ENCODE data around the gene ASB8. TPM values are rescaled to one million over a fixed set of nuclear protein-coding genes. Genes with fewer than 3 reads are reported as not detected.

The ASB8 gene
- total RNA-seq, 2 experiments from 2014 or later, result 28.8 to 33.0 TPM

DNA sequence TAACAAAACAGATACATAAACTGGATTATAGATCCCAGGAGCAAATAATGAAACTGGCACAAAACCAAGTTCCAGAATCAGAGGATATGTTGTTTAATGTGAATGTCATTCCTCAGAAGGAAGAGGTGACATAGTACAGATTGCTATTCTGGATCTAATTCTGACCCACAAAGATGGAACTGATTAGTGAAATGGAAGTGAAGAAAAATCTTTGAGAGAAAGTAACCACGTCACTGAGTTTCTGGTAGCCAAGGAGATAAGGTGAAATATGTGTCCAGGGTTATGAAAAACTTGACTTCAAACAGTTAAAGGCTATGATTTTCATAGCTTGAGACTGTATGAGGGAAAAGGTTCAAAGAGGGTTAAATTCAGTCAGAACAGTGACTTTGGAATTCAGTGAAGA is 37.5 kb upstream of the ASB8 start:
- H3K27ac Mint-ChIP-seq, result no peak overlapping the region
- intact Hi-C loops (cut with DNase I, micrococcal nuclease), result loop anchor here (5.0 kb wide), 6 partner anchors 37 to 938 kb away; partner anchors contain the start of genes ASB8 (in 1 of the 2), TUBA1B (in 1 of the 2) and ZNF641 (in 1 of the 2)
- ChIA-PET POLR2A (no interaction called here), CTCF (interaction anchor here (0.9 to 1.0 kb wide), 2 partner anchors 11 to 29 kb away, joined by 3 read pairs; partner anchors contain the start of gene CCDC184)
- no peaks in the 10 kb centered on the region for H3K9me3 Mint-ChIP-seq (ENCODE audit: low read depth)
- H3K4me3 Mint-ChIP-seq, result no peak overlapping the region
- peaks cover 9% of the 10 kb centered on the region for H3K27me3 Mint-ChIP-seq
- peaks cover 3% of the 10 kb centered on the region for H3K36me3 Mint-ChIP-seq (ENCODE audit: low read depth)
- DNase-seq, result no peak
- ATAC-seq, result no peak
- peaks cover 13% of the 10 kb centered on the region for H3K4me1 Mint-ChIP-seq

DNA sequence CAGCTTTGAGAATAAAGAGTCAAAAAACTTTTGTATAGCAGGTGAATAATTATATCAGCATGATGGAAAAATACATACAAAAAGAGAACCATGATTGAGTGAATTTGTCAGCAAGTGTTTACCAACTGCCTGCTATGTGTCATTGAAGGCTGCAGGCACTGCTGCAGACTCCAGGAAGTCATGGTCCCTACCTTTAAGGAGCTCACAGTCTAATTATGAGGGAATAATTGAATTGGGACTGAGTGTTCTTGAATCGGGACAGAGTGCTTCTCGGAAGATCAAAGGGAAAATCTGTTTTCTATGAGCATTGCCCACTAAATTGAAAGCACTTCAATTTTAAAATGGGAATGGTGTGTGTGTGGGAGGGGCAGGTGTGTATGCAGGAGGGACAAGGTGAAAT is 36.3 kb upstream of the ASB8 start:
- intact Hi-C loops (cut with DNase I, micrococcal nuclease), result no loop called here
- no peak for ATAC-seq
- POLR2A ChIA-PET, result no interaction called here

DNA sequence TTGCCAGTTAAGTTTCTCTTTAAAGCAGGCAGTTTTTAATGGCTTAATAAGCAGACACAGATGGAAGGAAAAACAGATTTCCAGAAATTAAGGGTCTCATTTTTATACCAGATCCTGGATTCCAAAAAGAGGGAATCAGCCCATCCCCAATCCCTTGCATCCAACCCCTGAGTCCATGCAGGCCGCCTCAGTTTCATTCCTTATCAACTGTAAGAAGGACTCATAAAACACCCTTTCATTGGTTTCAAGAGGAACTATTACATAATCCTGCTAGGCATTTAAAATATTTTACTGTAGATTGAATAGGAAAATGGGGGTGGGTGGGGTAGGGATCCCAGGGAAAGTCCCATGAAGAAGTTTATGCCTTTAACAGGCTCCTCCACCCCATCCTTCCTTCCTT is 35.5 kb upstream of the ASB8 start:
- ATAC-seq (no peak), DNase-seq (no peak)
- Mint-ChIP-seq H3K27me3 (peaks cover 9% of the 10 kb centered on the region), H3K4me3 (no peak overlapping the region), H3K4me1 (peaks cover 8% of the 10 kb centered on the region), H3K9me3 (ENCODE audit: low read depth) (no peaks in the 10 kb centered on the region), H3K36me3 (ENCODE audit: low read depth) (no peaks in the 10 kb centered on the region), H3K27ac (no peak overlapping the region)
- CTCF ChIA-PET, result no interaction called here
- POLR2A ChIA-PET, result no interaction called here
- intact Hi-C loops (cut with DNase I, micrococcal nuclease), result no loop called here

More for the DNA sequence above, 36.3 kb upstream of the ASB8 start:
- Mint-ChIP-seq H3K36me3 (ENCODE audit: low read depth) (peaks cover 2% of the 10 kb centered on the region), H3K27me3 (peaks cover 9% of the 10 kb centered on the region), H3K27ac (no peak overlapping the region), H3K4me1 (peaks cover 8% of the 10 kb centered on the region), H3K4me3 (no peak overlapping the region), H3K9me3 (ENCODE audit: low read depth) (no peaks in the 10 kb centered on the region)
- CTCF ChIA-PET, result interaction anchor here (0.5 kb wide), 1 partner anchor 336 kb away, joined by 3 read pairs; no protein-coding TSS in a partner anchor
- DNase-seq, result no peak

GRCh38 chr12:48191096-48191495 is 33.8 kb upstream of the ASB8 start:
- Mint-ChIP-seq H3K4me3 (no peak overlapping the region), H3K27me3 (peaks cover 13% of the 10 kb centered on the region), H3K9me3 (ENCODE audit: low read depth) (no peaks in the 10 kb centered on the region), H3K4me1 (peaks cover 5% of the 10 kb centered on the region), H3K27ac (no peak overlapping the region), H3K36me3 (ENCODE audit: low read depth) (no peaks in the 10 kb centered on the region)
- DNase-seq (no peak), ATAC-seq (no peak)
- ChIA-PET POLR2A (no interaction called here), CTCF (interaction anchor here (1.3 kb wide), 1 partner anchor 15 kb away, joined by 3 read pairs; no protein-coding TSS in a partner anchor)
- intact Hi-C loops (cut with DNase I, micrococcal nuclease), result no loop called here

- CTCF ChIA-PET, result interaction anchor here (0.6 to 2.2 kb wide), 32 partner anchors 8 to 449 kb away, joined by 3 to 33 read pairs (median 3); partner anchors contain the start of genes ASB8, SENP1 and TMEM106C
Observed at GRCh38 chr12:48189331-48190125, 32.2 kb upstream of the ASB8 start.

DNA sequence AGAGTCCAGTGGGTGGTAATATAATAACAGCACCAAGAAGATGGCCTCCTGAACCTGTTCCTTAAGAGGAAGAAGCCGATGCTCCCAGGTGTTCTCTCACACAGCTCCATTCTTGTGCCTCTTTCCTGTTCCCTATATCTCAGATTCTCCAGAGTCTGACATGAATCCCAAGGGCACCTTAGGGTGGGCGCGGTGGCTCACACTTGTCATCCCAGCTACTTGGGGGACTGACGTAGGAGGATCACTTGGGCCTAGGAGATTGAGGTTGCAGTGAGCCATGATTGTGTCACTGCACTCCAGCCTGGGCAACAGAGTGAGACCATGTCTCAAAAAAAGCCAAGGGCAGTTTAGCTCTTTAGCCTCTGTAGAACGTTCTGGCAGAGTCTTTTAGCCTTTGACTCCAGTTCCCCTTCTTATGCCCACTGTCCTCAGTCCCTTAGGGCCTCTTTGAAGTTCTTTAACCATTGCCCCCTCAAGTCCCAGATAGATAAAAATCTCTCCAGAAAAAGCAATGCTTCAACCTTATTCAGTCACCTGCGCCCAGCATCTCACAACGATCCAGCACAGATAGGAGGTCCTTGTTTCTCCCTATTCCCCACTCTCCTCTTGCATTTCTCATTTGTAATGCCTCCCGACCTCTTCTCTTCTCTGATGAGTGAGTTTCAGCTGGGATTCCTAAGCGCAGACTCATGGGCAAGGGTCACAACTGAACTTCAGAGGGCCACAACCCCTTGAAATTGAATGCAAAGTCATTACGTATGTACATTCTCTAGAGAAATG is 30.8 kb upstream of the ASB8 start:
- Mint-ChIP-seq H3K36me3 (ENCODE audit: low read depth) (no peaks in the 10 kb centered on the region), H3K27me3 (peaks cover 27% of the 10 kb centered on the region), H3K4me1 (peaks cover 8% of the 10 kb centered on the region), H3K9me3 (ENCODE audit: low read depth) (no peaks in the 10 kb centered on the region), H3K4me3 (no peak overlapping the region), H3K27ac (no peak overlapping the region)
- no peak for DNase-seq
- intact Hi-C loops (cut with DNase I, micrococcal nuclease), result loop anchor here (2.0 to 10.0 kb wide), 5 partner anchors 183 to 483 kb away; partner anchors contain the start of genes COL2A1 (in 1 of the 2) and RPAP3 (in 1 of the 2)
- CTCF ChIA-PET, result interaction anchor here (0.6 to 2.4 kb wide), 13 partner anchors 11 to 431 kb away, joined by 3 to 33 read pairs (median 4); no protein-coding TSS in a partner anchor
- POLR2A ChIA-PET, result no interaction called here
- no peak for ATAC-seq

More at GRCh38 chr12:48189331-48190125, 32.2 kb upstream of the ASB8 start:
- intact Hi-C loops (cut with DNase I, micrococcal nuclease), result loop anchor here (2.0 to 10.0 kb wide), 5 partner anchors 185 to 485 kb away; partner anchors contain the start of genes COL2A1 (in 1 of the 2) and RPAP3 (in 1 of the 2)
- DNase-seq (peak; percentile 79), ATAC-seq (peak; percentile 81)
- Mint-ChIP-seq H3K36me3 (ENCODE audit: low read depth) (no peaks in the 10 kb centered on the region), H3K9me3 (ENCODE audit: low read depth) (no peaks in the 10 kb centered on the region), H3K4me1 (peaks cover 6% of the 10 kb centered on the region), H3K4me3 (no peak overlapping the region), H3K27ac (no peak overlapping the region), H3K27me3 (peaks cover 26% of the 10 kb centered on the region)
- POLR2A ChIA-PET, result no interaction called here

- Mint-ChIP-seq H3K4me3 (peak overlapping the region; percentile 9), H3K27ac (no peak overlapping the region), H3K4me1 (peaks cover 20% of the 10 kb centered on the region), H3K36me3 (ENCODE audit: low read depth) (no peaks in the 10 kb centered on the region), H3K27me3 (peaks cover 31% of the 10 kb centered on the region), H3K9me3 (ENCODE audit: low read depth) (no peaks in the 10 kb centered on the region)
- ChIA-PET POLR2A (no interaction called here), CTCF (interaction anchor here (0.6 to 1.4 kb wide), 5 partner anchors 11 to 132 kb away, joined by 3 to 9 read pairs (median 4); no protein-coding TSS in a partner anchor)
- no peak for ATAC-seq
- intact Hi-C loops (cut with DNase I, micrococcal nuclease), result loop anchor here in 1 of 2 experiments (10.0 kb wide), 3 partner anchors 181 to 481 kb away; partner anchors contain the start of genes COL2A1 and RPAP3
- DNase-seq, result no peak
Observed at GRCh38 chr12:48185181-48185919, 28.0 kb upstream of the ASB8 start.

DNA sequence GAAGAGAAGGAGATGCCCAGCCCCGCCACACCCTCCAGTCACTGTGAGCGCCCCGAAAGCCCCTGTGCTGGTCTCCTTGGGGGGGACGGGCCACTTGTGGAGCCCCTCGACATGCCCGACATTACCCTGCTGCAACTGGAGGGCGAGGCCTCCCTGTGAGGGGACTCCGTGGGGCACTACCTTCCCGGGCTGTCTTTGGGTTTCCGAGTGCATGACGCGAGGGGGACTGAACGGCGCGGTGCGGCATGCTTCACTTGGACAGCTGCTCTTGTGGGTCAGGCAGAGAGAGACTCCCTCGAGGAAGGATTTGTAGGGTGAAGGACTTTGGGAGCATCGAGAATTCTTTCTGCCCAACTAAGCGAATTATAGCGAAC is 27.2 kb upstream of the ASB8 start:
- no peaks in the 10 kb centered on the region for H3K36me3 Mint-ChIP-seq (ENCODE audit: low read depth)
- intact Hi-C loops (cut with DNase I, micrococcal nuclease), result loop anchor here (5.0 to 10.0 kb wide), 4 partner anchors 180 to 480 kb away; partner anchors contain the start of genes COL2A1 (in 2 of the 2) and RPAP3 (in 1 of the 2)
- no peak for DNase-seq
- CTCF ChIA-PET, result interaction anchor here (0.6 to 2.3 kb wide), 5 partner anchors 12 to 458 kb away, joined by 3 to 15 read pairs (median 4); no protein-coding TSS in a partner anchor
- POLR2A ChIA-PET, result no interaction called here
- peak overlapping the region; percentile 81 for H3K4me3 Mint-ChIP-seq
- no peak overlapping the region for H3K27ac Mint-ChIP-seq
- ATAC-seq, result no peak
- H3K27me3 Mint-ChIP-seq, result peaks cover 30% of the 10 kb centered on the region
- H3K4me1 Mint-ChIP-seq, result peaks cover 20% of the 10 kb centered on the region
- no peaks in the 10 kb centered on the region for H3K9me3 Mint-ChIP-seq (ENCODE audit: low read depth)

DNA sequence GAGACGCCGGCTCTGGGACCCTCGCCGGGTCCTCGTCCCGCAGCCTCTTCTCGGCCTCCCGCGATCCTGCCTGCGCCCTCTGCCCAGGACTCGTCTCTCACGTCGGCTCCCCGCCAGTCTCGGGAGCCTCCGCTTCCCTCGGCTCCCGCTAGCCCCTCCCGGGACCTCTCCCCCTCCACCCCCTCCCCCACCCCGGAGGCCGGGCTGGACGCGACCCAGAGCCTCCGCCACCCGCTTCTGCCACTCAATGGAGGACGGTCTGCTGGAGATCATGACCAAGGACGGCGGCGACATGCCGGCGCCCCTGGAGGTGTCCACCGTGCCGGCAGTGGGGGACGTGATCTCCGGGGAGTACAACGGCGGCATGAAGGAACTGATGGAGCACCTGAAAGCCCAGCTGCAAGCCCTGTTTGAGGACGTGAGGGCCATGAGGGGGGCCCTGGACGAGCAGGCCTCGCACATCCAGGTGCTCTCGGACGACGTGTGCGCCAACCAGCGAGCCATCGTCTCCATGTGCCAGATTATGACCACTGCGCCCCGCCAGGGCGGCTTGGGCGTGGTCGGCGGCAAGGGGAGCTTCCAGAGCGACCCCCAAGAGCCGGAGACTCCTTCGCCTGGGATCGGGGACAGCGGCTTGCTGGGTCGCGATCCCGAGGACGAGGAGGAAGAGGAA is 26.7 kb upstream of the ASB8 start:
- no peak overlapping the region for H3K27ac Mint-ChIP-seq
- peaks cover 30% of the 10 kb centered on the region for H3K27me3 Mint-ChIP-seq
- ATAC-seq (no peak), DNase-seq (peak; percentile 39)
- intact Hi-C loops (cut with DNase I, micrococcal nuclease), result loop anchor here (1.0 to 10.0 kb wide), 9 partner anchors 14 to 479 kb away; partner anchors contain the start of genes ASB8 (in 2 of the 2), COL2A1 (in 2 of the 2), RPAP3 (in 1 of the 2) and TMEM106C (in 1 of the 2)
- peaks cover 20% of the 10 kb centered on the region for H3K4me1 Mint-ChIP-seq
- no peaks in the 10 kb centered on the region for H3K9me3 Mint-ChIP-seq (ENCODE audit: low read depth)
- POLR2A ChIA-PET, result interaction anchor here (0.6 kb wide), 1 partner anchor 416 kb away, joined by 4 read pairs; no protein-coding TSS in a partner anchor
- CTCF ChIA-PET, result interaction anchor here (0.6 to 2.3 kb wide), 8 partner anchors 11 to 457 kb away, joined by 3 to 15 read pairs (median 4); no protein-coding TSS in a partner anchor
- H3K4me3 Mint-ChIP-seq, result peak overlapping the region; percentile 81
- no peaks in the 10 kb centered on the region for H3K36me3 Mint-ChIP-seq (ENCODE audit: low read depth)

Data from activated CD4-positive, alpha-beta T cell treated with anti-CD3 and anti-CD28 coated beads for 36 hours (primary cell).